ENCODE data around the gene NFKBIE.
A peak's percentile ranks its signal among the peaks of the same experiment; 100 is the strongest.

NFKBIE gene

DNA sequence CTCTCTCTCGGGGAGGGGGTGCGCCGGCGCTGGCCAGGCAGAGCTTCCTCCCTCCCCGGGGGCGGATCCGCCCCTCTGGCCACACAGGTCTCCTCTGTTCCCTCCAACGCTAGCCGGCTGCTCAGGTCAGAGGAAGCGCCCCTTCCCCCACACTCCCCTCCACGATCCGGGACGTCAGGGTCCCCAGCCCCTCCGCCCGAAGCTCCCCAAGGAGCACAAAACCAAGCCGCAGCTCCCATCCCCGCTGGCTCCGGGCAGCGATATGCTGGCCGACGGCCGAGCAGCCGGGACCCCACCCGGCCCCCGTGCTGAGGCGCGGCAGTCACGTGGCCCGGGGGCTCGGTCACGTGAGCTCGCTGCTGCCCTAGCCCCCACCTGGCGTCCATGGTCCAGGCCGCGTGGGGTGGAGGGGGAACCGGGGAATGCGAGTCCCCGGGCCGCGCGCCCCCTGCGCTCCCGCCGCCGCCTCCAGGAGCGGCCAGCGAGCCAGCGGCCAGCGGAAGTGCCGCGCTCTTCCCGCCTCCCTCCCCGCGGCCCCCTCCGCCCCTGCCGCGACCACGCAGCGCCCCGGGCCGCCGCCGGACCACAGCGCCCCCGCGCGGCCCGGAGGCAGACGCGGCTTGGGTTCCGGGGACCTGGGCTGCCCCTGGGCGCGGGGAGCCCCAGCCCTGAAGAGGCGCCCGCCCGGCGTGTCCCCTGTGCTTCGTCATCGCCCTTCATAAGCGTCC, 8.2 kb downstream of the NFKBIE start, which contains the start of gene SLC35B2:
Gene SLC35B2 (minus strand): TSS at position 504 of the 728 bp plus-strand sequence. CDS start 118 bp downstream, at position 386.
- Histone ChIP-seq H3K27ac (peak within 1 kb of the TSS; percentile 87), H3K36me3 (peaks cover 66% of the 10 kb centered on the region), H3K9me3 (ENCODE audit: severe bottlenecking) (no peaks in the 10 kb centered on the region), H3K27me3 (ENCODE audit: insufficient read depth, low read depth, severe bottlenecking) (no peaks in the 10 kb centered on the region), H3K4me3 (ENCODE audit: low read depth, low read length) (peak within 1 kb of the TSS; percentile 74)
- TF ChIP-seq, protein P1, sequence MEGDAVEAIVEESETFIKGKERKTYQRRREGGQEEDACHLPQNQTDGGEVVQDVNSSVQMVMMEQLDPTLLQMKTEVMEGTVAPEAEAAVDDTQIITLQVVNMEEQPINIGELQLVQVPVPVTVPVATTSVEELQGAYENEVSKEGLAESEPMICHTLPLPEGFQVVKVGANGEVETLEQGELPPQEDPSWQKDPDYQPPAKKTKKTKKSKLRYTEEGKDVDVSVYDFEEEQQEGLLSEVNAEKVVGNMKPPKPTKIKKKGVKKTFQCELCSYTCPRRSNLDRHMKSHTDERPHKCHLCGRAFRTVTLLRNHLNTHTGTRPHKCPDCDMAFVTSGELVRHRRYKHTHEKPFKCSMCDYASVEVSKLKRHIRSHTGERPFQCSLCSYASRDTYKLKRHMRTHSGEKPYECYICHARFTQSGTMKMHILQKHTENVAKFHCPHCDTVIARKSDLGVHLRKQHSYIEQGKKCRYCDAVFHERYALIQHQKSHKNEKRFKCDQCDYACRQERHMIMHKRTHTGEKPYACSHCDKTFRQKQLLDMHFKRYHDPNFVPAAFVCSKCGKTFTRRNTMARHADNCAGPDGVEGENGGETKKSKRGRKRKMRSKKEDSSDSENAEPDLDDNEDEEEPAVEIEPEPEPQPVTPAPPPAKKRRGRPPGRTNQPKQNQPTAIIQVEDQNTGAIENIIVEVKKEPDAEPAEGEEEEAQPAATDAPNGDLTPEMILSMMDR (IDR thresholded peaks at IDR 0.05; ENCODE audit: low read depth, low read length): peak; percentile 74
- DNase-seq: peak; percentile 91

- no peaks in the 10 kb centered on the region for H3K27me3 ChIP-seq (ENCODE audit: insufficient read depth, low read depth, severe bottlenecking)
- DNase-seq: no peak
- peak overlapping the region; percentile 87 for H3K27ac ChIP-seq
- H3K36me3 ChIP-seq: peaks cover 71% of the 10 kb centered on the region
- peak overlapping the region; percentile 74 for H3K4me3 ChIP-seq (ENCODE audit: low read depth, low read length)
- H3K9me3 ChIP-seq (ENCODE audit: severe bottlenecking): no peaks in the 10 kb centered on the region
- TF ChIP-seq, protein P1 (IDR thresholded peaks at IDR 0.05; ENCODE audit: low read depth, low read length): no peak
Observed at GRCh38 chr6:44256775-44257024, 8.7 kb downstream of the NFKBIE start.

- peak overlapping the region; percentile 87 for H3K27ac ChIP-seq
- peak; percentile 21 for DNase-seq
- H3K27me3 ChIP-seq (ENCODE audit: insufficient read depth, low read depth, severe bottlenecking): no peaks in the 10 kb centered on the region
- TF ChIP-seq, protein P1 (IDR thresholded peaks at IDR 0.05; ENCODE audit: low read depth, low read length): no peak
- peak overlapping the region; percentile 74 for H3K4me3 ChIP-seq (ENCODE audit: low read depth, low read length)
- H3K9me3 ChIP-seq (ENCODE audit: severe bottlenecking): no peaks in the 10 kb centered on the region
- peaks cover 72% of the 10 kb centered on the region for H3K36me3 ChIP-seq
Observed at GRCh38 chr6:44255871-44256774, 9.2 kb downstream of the NFKBIE start.

DNA sequence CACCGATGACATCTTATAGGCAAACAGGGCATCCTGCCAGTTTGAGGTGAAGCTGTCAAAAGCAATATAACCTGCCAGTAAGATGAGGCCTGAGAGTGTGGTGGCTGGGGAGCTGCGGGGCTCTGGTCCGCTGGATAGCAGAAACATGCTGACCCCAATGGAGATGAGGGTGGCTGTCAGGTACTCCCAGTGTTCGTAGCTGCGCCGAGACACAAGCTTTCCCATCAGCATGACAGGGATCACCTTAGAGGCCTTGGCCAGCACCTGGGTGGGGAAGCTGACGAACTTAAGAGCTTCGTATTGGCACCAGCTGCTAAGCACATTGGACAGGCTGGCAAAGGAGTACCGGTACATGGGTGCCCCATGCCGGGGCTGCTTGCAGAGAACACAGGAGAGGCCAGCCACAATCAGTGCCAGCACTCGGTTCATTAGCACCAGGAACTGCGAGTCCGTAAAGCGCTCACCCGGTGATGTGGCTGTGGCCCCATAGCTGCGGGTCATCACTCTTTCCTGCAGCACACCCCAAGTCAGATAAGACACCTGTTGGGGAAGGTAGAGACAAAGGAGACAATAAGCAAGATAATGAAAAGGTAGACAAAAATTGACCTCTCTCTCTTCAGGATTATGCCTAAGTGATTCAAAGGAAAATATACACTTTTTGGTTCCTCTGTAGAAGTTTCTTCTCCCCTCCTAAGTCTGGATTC, 10.1 kb downstream of the NFKBIE start:
- peak; percentile 36 for DNase-seq
- Histone ChIP-seq H3K9me3 (ENCODE audit: severe bottlenecking) (no peaks in the 10 kb centered on the region), H3K27ac (peak overlapping the region; percentile 87; the same call in 1 of the 2 replicates), H3K4me3 (ENCODE audit: low read depth, low read length) (no peak overlapping the region), H3K27me3 (ENCODE audit: insufficient read depth, low read depth, severe bottlenecking) (no peaks in the 10 kb centered on the region), H3K36me3 (peaks cover 77% of the 10 kb centered on the region)
- TF ChIP-seq, protein P1 (IDR thresholded peaks at IDR 0.05; ENCODE audit: low read depth, low read length): no peak

DNA sequence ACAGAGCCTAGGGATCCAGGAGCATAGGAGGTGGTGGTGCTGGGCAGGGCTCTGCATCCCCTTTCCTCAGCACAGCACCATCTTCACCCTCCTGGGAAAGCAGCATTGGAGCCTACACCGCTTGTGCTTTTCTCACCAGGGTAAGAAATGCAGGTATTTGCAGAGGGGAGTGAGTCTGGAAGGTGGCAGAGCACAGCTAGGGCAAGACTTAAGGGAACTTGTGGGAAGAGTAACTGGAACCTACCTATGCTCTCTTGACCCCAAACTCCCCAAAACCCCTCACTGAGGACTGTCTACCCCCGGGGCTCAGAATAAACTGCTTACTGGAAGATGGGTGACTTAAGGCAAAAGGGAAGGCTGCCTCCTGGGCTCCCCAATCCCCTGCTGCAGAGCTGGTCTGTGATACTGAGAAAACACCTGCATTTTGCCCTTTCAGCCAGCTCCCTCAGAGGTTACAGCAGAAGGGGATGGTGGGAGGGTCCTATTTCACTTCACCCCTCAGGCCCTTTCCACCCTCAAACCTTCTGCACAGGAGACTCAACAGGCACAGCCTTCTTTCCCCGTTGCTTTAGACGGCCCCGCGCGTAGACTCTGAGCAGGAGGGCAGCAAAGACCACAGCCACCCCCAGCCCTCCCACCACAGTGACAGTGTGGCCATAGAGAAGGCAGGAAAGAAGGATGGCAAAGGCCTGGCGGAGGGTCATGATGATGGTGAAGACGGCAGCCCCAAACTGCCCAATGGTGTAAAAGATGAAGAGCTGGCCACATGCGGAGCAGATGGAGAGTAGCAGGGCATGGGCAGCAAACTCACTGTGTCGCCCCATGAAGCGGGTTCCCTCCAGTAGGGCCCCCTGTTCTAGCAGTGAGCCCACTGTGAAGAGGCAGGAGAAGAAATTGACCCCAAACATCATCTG, 10.9 kb downstream of the NFKBIE start:
- TF ChIP-seq, protein P1 (IDR thresholded peaks at IDR 0.05; ENCODE audit: low read depth, low read length): no peak
- DNase-seq: peak; percentile 35
- peaks cover 78% of the 10 kb centered on the region for H3K36me3 ChIP-seq

More for the DNA sequence above, 10.9 kb downstream of the NFKBIE start:
- Histone ChIP-seq H3K4me3 (ENCODE audit: low read depth, low read length) (no peak overlapping the region), H3K27me3 (ENCODE audit: insufficient read depth, low read depth, severe bottlenecking) (no peaks in the 10 kb centered on the region), H3K27ac (no peak overlapping the region), H3K9me3 (ENCODE audit: severe bottlenecking) (no peaks in the 10 kb centered on the region)

Data from WERI-Rb-1 (cell line).